K562 (cell line): ENCODE data around the gene RNF207.
A peak's percentile ranks its signal among the peaks of the same experiment; 100 is the strongest.

Source experiments
- CTCF ChIP-seq, 3 experiments: IDR thresholded peaks in 2 of 3; conservative IDR thresholded peaks in 1 of 3; 2 replicates each; pipeline ENCODE4 v1.5.1; 2011 to 2012; ENCODE audit warnings: low read length in 3 of 3, mild to moderate bottlenecking in 3 of 3, control low read depth in 2 of 3, improper control_type of control experiment in 1 of 3, inconsistent platforms in 1 of 3, low read depth in 1 of 3, mixed read lengths in 1 of 3, moderate library complexity in 1 of 3; ENCODE audit not compliant: insufficient read depth in 2 of 3
- HNRNPH1 ChIP-seq: fragments of 200-400 bp; formaldehyde crosslinking; optimal IDR thresholded peaks from 2 replicates; pipeline ENCODE3; 2017; ENCODE audit warnings: low read depth, mild to moderate bottlenecking, low read length, moderate library complexity
- ILK ChIP-seq: fragments of 450-650 bp; IDR thresholded peaks from 2 replicates; pipeline ENCODE4 v1.6.1; 2016; ENCODE audit warnings: missing genetic modification characterization, low read depth, mild to moderate bottlenecking, missing compliant biosample characterization, moderate library complexity, borderline replicate concordance
- MAFF ChIP-seq: IDR thresholded peaks from 2 replicates; pipeline ENCODE4 v1.6.1; 2012; ENCODE audit warnings: low read length, improper control_type of control experiment
- MAFG ChIP-seq: fragments of 450-650 bp; conservative IDR thresholded peaks from 2 replicates; pipeline ENCODE4 v1.6.1; 2016; ENCODE audit warnings: missing genetic modification characterization, missing compliant biosample characterization
- MXI1 ChIP-seq: IDR thresholded peaks from 2 replicates; pipeline ENCODE4 v1.6.1; 2011; ENCODE audit warnings: low read depth, mild to moderate bottlenecking, improper control_type of control experiment, low read length
- POLR2A ChIP-seq: fragments of 450-650 bp; conservative IDR thresholded peaks from 2 replicates; pipeline ENCODE4 v1.6.1; 2016
- POLR2G ChIP-seq: fragments of 200-400 bp; formaldehyde crosslinking; IDR thresholded peaks from 2 replicates; pipeline ENCODE4 v1.6.1; 2017; ENCODE audit warnings: low read depth, mild to moderate bottlenecking, antibody characterized with exemption, low read length, moderate library complexity
- TF ChIP-seq, protein P1 (sequence below), 2 experiments: fragments of 450-650 bp; IDR thresholded peaks; 2 replicates each; pipeline ENCODE4 v1.6.1; 2016

GRCh38 chr1:6239950-6240768 is 34.2 kb downstream of the RNF207 start:
- no peak for TF ChIP-seq CTCF (IDR thresholded peaks at IDR 0.05 in 2 of 3, conservative IDR thresholded peaks at IDR 0.05 in 1 of 3; ENCODE audit: insufficient read depth in 2 of 3, low read depth in 1 of 3, low read length in 3 of 3)
- TF ChIP-seq POLR2A, result no peak
- no peak for TF ChIP-seq POLR2G
- TF ChIP-seq HNRNPH1, result no peak
- TF ChIP-seq MAFF, result 0 out of 2 replicates have a peak, but pooled peaks have one; percentile 26
- no peak for TF ChIP-seq MXI1
- TF ChIP-seq ILK (tag), result no peak
- TF ChIP-seq, protein P1, sequence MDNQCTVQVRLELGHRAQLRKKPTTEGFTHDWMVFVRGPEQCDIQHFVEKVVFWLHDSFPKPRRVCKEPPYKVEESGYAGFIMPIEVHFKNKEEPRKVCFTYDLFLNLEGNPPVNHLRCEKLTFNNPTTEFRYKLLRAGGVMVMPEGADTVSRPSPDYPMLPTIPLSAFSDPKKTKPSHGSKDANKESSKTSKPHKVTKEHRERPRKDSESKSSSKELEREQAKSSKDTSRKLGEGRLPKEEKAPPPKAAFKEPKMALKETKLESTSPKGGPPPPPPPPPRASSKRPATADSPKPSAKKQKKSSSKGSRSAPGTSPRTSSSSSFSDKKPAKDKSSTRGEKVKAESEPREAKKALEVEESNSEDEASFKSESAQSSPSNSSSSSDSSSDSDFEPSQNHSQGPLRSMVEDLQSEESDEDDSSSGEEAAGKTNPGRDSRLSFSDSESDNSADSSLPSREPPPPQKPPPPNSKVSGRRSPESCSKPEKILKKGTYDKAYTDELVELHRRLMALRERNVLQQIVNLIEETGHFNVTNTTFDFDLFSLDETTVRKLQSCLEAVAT (IDR thresholded peaks at IDR 0.05), result no peak
- TF ChIP-seq MAFG, result peak; percentile 49
